GM12878 (cell line): Measurements from ENCODE around the gene NYAP1. TPM values are rescaled to one million over a fixed set of nuclear protein-coding genes. Genes with fewer than 3 reads are reported as not detected.

Experiments
- ATAC-seq: fragments of 200-7000 bp; cut with Tn5 transposase; 3 replicates; pipeline ENCODE4 v1.9.1; 2020; ENCODE audit warnings: mild to moderate bottlenecking, moderate library complexity
- BruUV-seq: library from RNA; stranded (reverse); fragments of 400-500 nt; replicated peaks from 2 replicates; lab custom pipeline; 2021; lab: Mats Ljungman, UMichigan
- CTCF ChIA-PET: fragments of 300-600 bp; sonication (Branson Sonifier 250); formaldehyde crosslinking; extraction: SDS; loops from one replicate; lab custom pipeline; 2021; ENCODE audit warnings: inconsistent platforms; lab: Yijun Ruan, JAX
- POLR2A ChIA-PET: fragments of 350-600 bp; formaldehyde crosslinking; extraction: SDS; loops from one replicate; lab custom pipeline; 2021; ENCODE audit warnings: inconsistent platforms; lab: Charles Lee
- RAD21 ChIA-PET: fragments of 300-600 bp; sonication (Branson Sonifier 250); formaldehyde crosslinking; loops from one replicate; lab custom pipeline; 2023; ENCODE audit warnings: antibody characterized with exemption; ENCODE audit not compliant: unreplicated experiment; lab: Charles Lee
- SMC1A ChIA-PET: fragments of 300-600 bp; sonication (Branson Sonifier 250); formaldehyde crosslinking; loops from one replicate; lab custom pipeline; 2023; ENCODE audit not compliant: unreplicated experiment, uncharacterized antibody; lab: Charles Lee
- DNase-seq: peaks from one replicate; pipeline ENCODE4 v3.0.0-alpha.2; 2011; ENCODE audit warnings: low read depth, low spot score
- FAIRE-seq: peaks from 3 replicates; lab custom pipeline; 2011; peaks lifted over from hg19 to GRCh38; lab: Jason Lieb, UNC
- H2AFZ ChIP-seq: 2 replicates; pipeline ENCODE4 v1.6.0; 2011; ENCODE audit warnings: low read depth, low read length, control low read depth; ENCODE audit not compliant: control insufficient read depth
- H3K27ac ChIP-seq: 2 replicates; pipeline ENCODE4 v1.5.1; 2011; ENCODE audit warnings: control low read depth; ENCODE audit not compliant: control insufficient read depth, insufficient read depth
- H3K27me3 ChIP-seq, 2 experiments: replicated peaks in 1 of 2; 2 replicates each; pipeline versions ENCODE4 v1.6.0 to v1.6.1; 2011; ENCODE audit warnings: low read length in 1 of 2; ENCODE audit not compliant: control insufficient read depth in 2 of 2, insufficient read depth in 2 of 2
- H3K36me3 ChIP-seq, 2 experiments: 2 replicates each; pipeline ENCODE4 v1.5.1; 2011; ENCODE audit warnings: low read length in 1 of 2; ENCODE audit not compliant: control insufficient read depth in 2 of 2, insufficient read depth in 2 of 2
- H3K4me1 ChIP-seq: 2 replicates; pipeline ENCODE4 v1.6.1; 2011; ENCODE audit warnings: mild to moderate bottlenecking, low read length, moderate library complexity, mixed read lengths; ENCODE audit not compliant: control insufficient read depth, insufficient read depth
- H3K4me2 ChIP-seq: 2 replicates; pipeline ENCODE4 v1.6.0; 2011; ENCODE audit warnings: control low read depth; ENCODE audit not compliant: control insufficient read depth, insufficient read depth
- H3K4me3 ChIP-seq: fragments of 200-600 bp; sonication (generic); 2 replicates; pipeline ENCODE4 v1.5.1; 2016
- H3K79me2 ChIP-seq: 2 replicates; pipeline ENCODE4 v1.6.0; 2011; ENCODE audit warnings: low read length; ENCODE audit not compliant: control insufficient read depth, insufficient read depth
- H3K9ac ChIP-seq: 2 replicates; pipeline ENCODE4 v1.8.0; 2011; ENCODE audit warnings: low read length, control low read depth, mixed read lengths; ENCODE audit not compliant: control insufficient read depth, insufficient read depth
- H3K9me3 ChIP-seq: replicated peaks from 3 replicates; pipeline ENCODE4 v1.5.1; 2011; ENCODE audit warnings: mild to moderate bottlenecking, low read length; ENCODE audit not compliant: control insufficient read depth, insufficient read depth
- H4K20me1 ChIP-seq: 2 replicates; pipeline ENCODE4 v1.6.0; 2011; ENCODE audit not compliant: control insufficient read depth, insufficient read depth
- ATF3 ChIP-seq: IDR thresholded peaks from 2 replicates; pipeline ENCODE4 v1.6.1; 2011; ENCODE audit warnings: low read depth, mild to moderate bottlenecking, low read length, moderate library complexity, borderline replicate concordance; ENCODE audit errors: extremely low read depth
- BRCA1 ChIP-seq: IDR thresholded peaks from 2 replicates; pipeline ENCODE4 v1.6.1; 2011; ENCODE audit warnings: low read depth, low read length, improper control_type of control experiment
- FOXM1 ChIP-seq: IDR thresholded peaks from 2 replicates; pipeline ENCODE4 v1.6.1; 2012; ENCODE audit warnings: low read depth, mild to moderate bottlenecking, inconsistent platforms, low read length, moderate library complexity
- GABPA ChIP-seq: IDR thresholded peaks from 2 replicates; pipeline ENCODE4 v1.6.1; 2014; ENCODE audit warnings: antibody characterized with exemption, low read depth, mild to moderate bottlenecking, inconsistent platforms
- HCFC1 ChIP-seq: fragments of 150-350 bp; IDR thresholded peaks from 2 replicates; pipeline ENCODE4 v1.6.1; 2014; ENCODE audit warnings: low read length
- MYB ChIP-seq: fragments of 150-350 bp; IDR thresholded peaks from 2 replicates; pipeline ENCODE4 v1.6.1; 2014; ENCODE audit warnings: mild to moderate bottlenecking, low read depth, low read length, borderline replicate concordance
- PML ChIP-seq: IDR thresholded peaks from 2 replicates; pipeline ENCODE4 v1.6.1; 2012; ENCODE audit warnings: low read length, inconsistent platforms
- SIX5 ChIP-seq: IDR thresholded peaks from 2 replicates; pipeline ENCODE4 v1.6.1; 2011; ENCODE audit warnings: mild to moderate bottlenecking, low read depth, low read length, moderate library complexity; ENCODE audit not compliant: severe bottlenecking
- ZNF217 ChIP-seq: fragments of 450-650 bp; IDR thresholded peaks from 2 replicates; pipeline ENCODE4 v1.6.1; 2017; ENCODE audit warnings: antibody characterized with exemption, mild to moderate bottlenecking
- ZNF274 ChIP-seq: IDR thresholded peaks from one replicate; pipeline ENCODE4 v1.8.0; 2011; ENCODE audit not compliant: insufficient read length, insufficient read depth
- WGBS: methylation state at CpG from one replicate; pipeline ENCODE4 v1.1.6; 2016; ENCODE audit warnings: low lambda C conversion rate; ENCODE audit not compliant: insufficient replicate concordance, insufficient coverage; ENCODE audit errors: missing lambda C conversion rate; 5-methylcytosine and 5-hydroxymethylcytosine counted together
- in situ Hi-C: fragments of 300-500 bp; cut with MboI; formaldehyde crosslinking; loops from 9 replicates; pipeline ENCODE4 v1.14.3; 2018; ENCODE audit warnings: mixed read lengths
- intact Hi-C: fragments of 100-400 bp; cut with micrococcal nuclease; formaldehyde crosslinking; loops from one replicate; pipeline ENCODE4 v1.14.2; 2022; ENCODE audit not compliant: unreplicated experiment
- polyA plus RNA-seq, 11 experiments: library from polyadenylated mRNA; depleted of rRNA in 4 of 11; unstranded in 6 of 11; stranded (reverse) in 5 of 11; fragments of >200 nt; fragmentation: Nextera tagmentation in 4 of 11; fragmentation: Illumina TruSeq in 1 of 11; extraction: Ambion mirVana in 4 of 11; extraction: Trizol in 1 of 11; gene quantifications; 1 replicate in 1 of 11; 2 replicates in 10 of 11; pipeline versions ENCODE4 v1.2.1 to v1.2.3, GENCODE V29; 2011 to 2016; ENCODE audit warnings: inconsistent platforms in 2 of 11, missing spikeins in 2 of 11, low read depth in 1 of 11
- total RNA-seq, 4 experiments: library from RNA; depleted of rRNA in 3 of 4; stranded (reverse); fragments of >200 nt in 3 of 4; fragmentation: Illumina TruSeq in 1 of 4; extraction: Trizol in 1 of 4; gene quantifications; 2 replicates each; pipeline versions ENCODE4 v1.2.1 to v1.2.3, GENCODE V29; 2013 to 2021
- TF ChIP-seq, protein P1 (sequence below): fragments of 450-650 bp; formaldehyde crosslinking; IDR thresholded peaks from 2 replicates; pipeline ENCODE4 v1.4.0; 2022; ENCODE audit warnings: mild to moderate bottlenecking, moderate library complexity

NYAP1 gene
- total and polyA plus RNA-seq, 10 of the 15 experiments (the other 5 are each of a cell fraction or from before 2014, with no cell fraction given): 0.04 to 0.28 (median 0.11) TPM; not detected in 6

GRCh38 chr7:100449190-100449795, 34.4 kb upstream of the NYAP1 start:
- SMC1A ChIA-PET: interaction anchor here (1.9 kb wide), 1 partner anchor 75 kb away, joined by 8 read pairs; no protein-coding TSS in a partner anchor

More at GRCh38 chr7:100449190-100449795, 34.4 kb upstream of the NYAP1 start:
- no peak for ATAC-seq
- 63% methylated on average over 10 of the region's 13 CpGs for WGBS
- H3K27me3 ChIP-seq: no peaks in the 10 kb centered on the region
- no peak overlapping the region for H3K27ac ChIP-seq
- H3K4me2 ChIP-seq: no peak overlapping the region
- no peak for TF ChIP-seq BRCA1
- TF ChIP-seq PML: no peak
- TF ChIP-seq FOXM1: no peak
- TF ChIP-seq ZNF274: no peak
- no peak for TF ChIP-seq SIX5
- no peak for TF ChIP-seq ATF3
- no peak for TF ChIP-seq MYB
- TF ChIP-seq ZNF217: no peak
- TF ChIP-seq, protein P1, sequence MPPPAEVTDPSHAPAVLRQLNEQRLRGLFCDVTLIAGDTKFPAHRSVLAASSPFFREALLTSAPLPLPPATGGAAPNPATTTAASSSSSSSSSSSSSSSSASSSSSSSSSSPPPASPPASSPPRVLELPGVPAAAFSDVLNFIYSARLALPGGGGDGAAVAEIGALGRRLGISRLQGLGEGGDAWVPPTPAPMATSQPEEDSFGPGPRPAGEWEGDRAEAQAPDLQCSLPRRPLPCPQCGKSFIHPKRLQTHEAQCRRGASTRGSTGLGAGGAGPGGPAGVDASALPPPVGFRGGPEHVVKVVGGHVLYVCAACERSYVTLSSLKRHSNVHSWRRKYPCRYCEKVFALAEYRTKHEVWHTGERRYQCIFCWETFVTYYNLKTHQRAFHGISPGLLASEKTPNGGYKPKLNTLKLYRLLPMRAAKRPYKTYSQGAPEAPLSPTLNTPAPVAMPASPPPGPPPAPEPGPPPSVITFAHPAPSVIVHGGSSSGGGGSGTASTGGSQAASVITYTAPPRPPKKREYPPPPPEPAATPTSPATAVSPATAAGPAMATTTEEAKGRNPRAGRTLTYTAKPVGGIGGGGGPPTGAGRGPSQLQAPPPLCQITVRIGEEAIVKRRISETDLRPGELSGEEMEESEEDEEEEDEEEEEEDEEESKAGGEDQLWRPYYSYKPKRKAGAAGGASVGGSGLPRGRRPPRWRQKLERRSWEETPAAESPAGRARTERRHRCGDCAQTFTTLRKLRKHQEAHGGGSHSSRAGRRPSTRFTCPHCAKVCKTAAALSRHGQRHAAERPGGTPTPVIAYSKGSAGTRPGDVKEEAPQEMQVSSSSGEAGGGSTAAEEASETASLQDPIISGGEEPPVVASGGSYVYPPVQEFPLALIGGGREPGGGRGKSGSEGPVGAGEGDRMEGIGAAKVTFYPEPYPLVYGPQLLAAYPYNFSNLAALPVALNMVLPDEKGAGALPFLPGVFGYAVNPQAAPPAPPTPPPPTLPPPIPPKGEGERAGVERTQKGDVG (CRISPR knock-in tag): no peak
- TF ChIP-seq GABPA: no peak
- TF ChIP-seq HCFC1: no peak
- no peak for DNase-seq
- H3K4me1 ChIP-seq: peaks cover 17% of the 10 kb centered on the region
- H2AFZ ChIP-seq: no peak overlapping the region
- ChIA-PET CTCF (interaction anchor here (0.7 to 2.4 kb wide), 10 partner anchors 12 to 90 kb away, joined by 3 to 13 read pairs (median 8); partner anchors contain the start of gene PPP1R35), POLR2A (interaction anchor here (0.7 to 1.3 kb wide), 2 partner anchors 13 to 84 kb away, joined by 5 to 9 read pairs; partner anchors contain the start of gene PPP1R35), RAD21 (interaction anchor here (2.0 to 2.5 kb wide), 2 partner anchors 21 to 75 kb away, joined by 7 to 11 read pairs; partner anchors contain the start of gene ZCWPW1)
- intact Hi-C loops (no loop called here), in situ Hi-C loops (no loop called here)
- H3K79me2 ChIP-seq: no peaks in the 10 kb centered on the region
- no peaks in the 10 kb centered on the region for H4K20me1 ChIP-seq
- H3K36me3 ChIP-seq: no peaks in the 10 kb centered on the region
- no peak for FAIRE-seq
- BruUV-seq: no TSS peak
- H3K9me3 ChIP-seq: no peaks in the 10 kb centered on the region
- no peak overlapping the region for H3K9ac ChIP-seq
- H3K4me3 ChIP-seq: no peak overlapping the region
